CD8-positive, alpha-beta memory T cell (primary cell): Measurements from ENCODE around the gene PFKP. TPM values are rescaled to one million over a fixed set of nuclear protein-coding genes. Genes with fewer than 3 reads are reported as not detected.
"Not testable (repeated sequence)": the region's sequence is repeated elsewhere in the genome, so short reads cannot be mapped to it uniquely, and the experiment has no call there.

ENCODE experiments used
- CTCF ChIA-PET: fragments of 350-600 bp; sonication (Branson Sonifier 250); formaldehyde crosslinking; loops from one replicate; lab custom pipeline; 2021; ENCODE audit warnings: antibody characterized with exemption; lab: Charles Lee
- POLR2A ChIA-PET: fragments of 350-600 bp; sonication (Branson Sonifier 250); formaldehyde crosslinking; loops from one replicate; lab custom pipeline; 2021; ENCODE audit warnings: antibody characterized with exemption; lab: Charles Lee
- DNase-seq, 5 donors: peaks; one replicate each; pipeline versions ENCODE4 v3.0.0 to v3.0.0-alpha.2; 2020 to 2022; ENCODE audit warnings: mixed read lengths in 1 of 5
- H3K27ac ChIP-seq: one replicate; pipeline ENCODE4 v1.7.0; 2013; ENCODE audit warnings: low read depth, mild to moderate bottlenecking, low read length, moderate library complexity
- H3K27me3 ChIP-seq: 2 replicates; pipeline ENCODE4 v1.7.0; 2013; ENCODE audit warnings: low read length, mild to moderate bottlenecking; ENCODE audit not compliant: insufficient read depth, poor library complexity, severe bottlenecking
- H3K36me3 ChIP-seq: 2 replicates; pipeline ENCODE4 v1.7.0; 2013; ENCODE audit warnings: mild to moderate bottlenecking, low read length, moderate library complexity; ENCODE audit not compliant: insufficient read depth
- H3K4me1 ChIP-seq: 2 replicates; pipeline ENCODE4 v1.7.0; 2013; ENCODE audit warnings: mild to moderate bottlenecking, low read length, moderate library complexity; ENCODE audit not compliant: insufficient read depth
- H3K4me3 ChIP-seq: 2 replicates; pipeline ENCODE4 v1.7.0; 2013; ENCODE audit warnings: mild to moderate bottlenecking, low read length
- H3K9me3 ChIP-seq: 2 replicates; pipeline ENCODE4 v1.7.0; 2013; ENCODE audit warnings: mild to moderate bottlenecking, low read length
- H3K27ac Mint-ChIP-seq, 8 donors: one replicate each; pipeline ENCODE4 v1.8.0; 2020 to 2021; ENCODE audit warnings: mixed read lengths in 8 of 8, mild to moderate bottlenecking in 6 of 8, inconsistent platforms in 3 of 8, moderate library complexity in 3 of 8
- H3K27me3 Mint-ChIP-seq, 2 donors: one replicate each; pipeline ENCODE4 v1.8.0; 2020 to 2021; ENCODE audit warnings: mixed read lengths in 2 of 2, mild to moderate bottlenecking in 1 of 2, moderate library complexity in 1 of 2
- H3K36me3 Mint-ChIP-seq, 3 donors: one replicate each; pipeline ENCODE4 v1.8.0; 2020 to 2021; ENCODE audit warnings: mixed read lengths in 3 of 3, inconsistent platforms in 1 of 3, mild to moderate bottlenecking in 1 of 3
- H3K4me1 Mint-ChIP-seq, 3 donors: one replicate each; pipeline ENCODE4 v1.8.0; 2020 to 2021; ENCODE audit warnings: mixed read lengths in 3 of 3, inconsistent platforms in 1 of 3, mild to moderate bottlenecking in 1 of 3
- H3K4me3 Mint-ChIP-seq, 7 donors: one replicate each; pipeline ENCODE4 v1.8.0; 2020 to 2021; ENCODE audit warnings: mixed read lengths in 7 of 7, mild to moderate bottlenecking in 6 of 7, moderate library complexity in 4 of 7, inconsistent platforms in 2 of 7
- H3K9me3 Mint-ChIP-seq, 5 donors: one replicate each; pipeline ENCODE4 v1.8.0; 2020 to 2022; ENCODE audit warnings: mixed read lengths in 5 of 5, mild to moderate bottlenecking in 3 of 5, moderate library complexity in 2 of 5, inconsistent platforms in 1 of 5
- polyA plus RNA-seq: library from polyadenylated mRNA; unstranded; fragments of 300-500 nt; fragmentation: Illumina TruSeq; gene quantifications from one replicate; pipeline ENCODE4 v1.2.3, GENCODE V29; 2021
- total RNA-seq, 2 experiments: library from RNA; stranded (reverse); gene quantifications; one replicate each; pipeline ENCODE4 v1.2.3, GENCODE V29; 2021

The PFKP gene
- total and polyA plus RNA-seq, 3 experiments from 2014 or later, result 61.6 to 187 (median 180) TPM

- H3K9me3 ChIP-seq, H3K27ac ChIP-seq, DNase-seq, H3K9me3 Mint-ChIP-seq, H3K36me3 ChIP-seq, POLR2A ChIA-PET, CTCF ChIA-PET, H3K4me3 ChIP-seq, H3K4me3 Mint-ChIP-seq, H3K4me1 ChIP-seq, H3K27me3 ChIP-seq, H3K27me3 Mint-ChIP-seq, H3K36me3 Mint-ChIP-seq, H3K27ac Mint-ChIP-seq: not testable (repeated sequence)
- peaks cover 10 to 19% (median 14%) of the 10 kb centered on the region in 3 donors for H3K4me1 Mint-ChIP-seq
Observed at GRCh38 chr10:3061323-3061898, 5.9 kb upstream of the PFKP start.

DNA sequence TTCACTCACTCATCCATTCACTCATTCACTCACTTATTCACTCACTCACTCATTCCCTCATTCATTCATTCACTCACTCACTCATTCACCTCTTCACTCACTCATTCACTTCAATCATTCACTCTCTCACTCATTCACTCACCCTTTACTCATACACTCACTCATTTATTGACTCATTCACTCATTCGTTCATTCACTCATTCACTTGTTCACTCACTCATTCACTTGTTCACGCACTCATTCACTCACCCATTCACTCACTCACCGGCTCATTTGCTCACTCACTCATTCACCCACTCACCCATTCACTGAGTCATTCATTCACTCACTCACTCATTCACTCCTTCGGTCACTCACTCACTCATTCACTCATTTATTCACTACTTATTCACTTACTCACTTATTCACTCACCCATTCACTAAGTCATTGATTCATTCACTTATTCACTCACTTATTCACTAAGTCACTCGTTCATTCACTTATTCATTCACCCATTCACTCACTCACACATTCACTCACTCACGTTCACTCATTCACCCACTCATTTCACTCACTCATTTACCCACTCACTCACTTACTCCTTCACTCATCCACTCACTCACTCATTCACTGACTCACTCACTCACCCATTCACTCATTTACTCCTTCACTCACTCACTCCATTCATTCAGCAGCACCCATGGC, 4.7 kb upstream of the PFKP start:
- Histone ChIP-seq H3K27me3 (no peaks in the 10 kb centered on the region), H3K27ac (no peak overlapping the region), H3K9me3 (no peaks in the 10 kb centered on the region), H3K36me3 (no peaks in the 10 kb centered on the region), H3K4me1 (no peaks in the 10 kb centered on the region), H3K4me3 (no peak overlapping the region)
- DNase-seq, result no peak
- Mint-ChIP-seq H3K36me3 (no peaks in the 10 kb centered on the region), H3K4me3 (no peak overlapping the region), H3K9me3 (peaks cover 0 to 4% (median 0%) of the 10 kb centered on the region in 5 donors), H3K4me1 (peaks cover 10 to 12% (median 11%) of the 10 kb centered on the region in 3 donors), H3K27ac (no peak overlapping the region), H3K27me3 (no peaks in the 10 kb centered on the region)
- ChIA-PET CTCF (no interaction called here), POLR2A (no interaction called here)

GRCh38 chr10:3064423-3064822, 2.9 kb upstream of the PFKP start:
- Histone ChIP-seq H3K9me3 (no peaks in the 10 kb centered on the region), H3K27me3 (no peaks in the 10 kb centered on the region), H3K27ac (no peak overlapping the region), H3K4me3 (no peak overlapping the region), H3K4me1 (peaks cover 4% of the 10 kb centered on the region), H3K36me3 (no peaks in the 10 kb centered on the region)
- peaks cover 0 to 9% (median 0%) of the 10 kb centered on the region in 3 donors for H3K36me3 Mint-ChIP-seq
- H3K9me3 Mint-ChIP-seq, result no peaks in the 10 kb centered on the region
- DNase-seq, result no peak
- H3K4me1 Mint-ChIP-seq, result peaks cover 5 to 7% (median 6%) of the 10 kb centered on the region in 3 donors
- ChIA-PET POLR2A (no interaction called here), CTCF (interaction anchor here (0.9 kb wide), 1 partner anchor 26 kb away, joined by 3 read pairs; no protein-coding TSS in a partner anchor)
- no peaks in the 10 kb centered on the region for H3K27me3 Mint-ChIP-seq
- no peak overlapping the region for H3K27ac Mint-ChIP-seq
- peak overlapping the region in 2 of 7 donors; percentile 9 to 88 for H3K4me3 Mint-ChIP-seq

GRCh38 chr10:3065622-3066021, 1.7 kb upstream of the PFKP start:
- POLR2A ChIA-PET, result no interaction called here
- H3K4me3 Mint-ChIP-seq, result peak overlapping the region; percentile 65 to 88 (median 82)
- no peak overlapping the region for H3K4me3 ChIP-seq

DNA sequence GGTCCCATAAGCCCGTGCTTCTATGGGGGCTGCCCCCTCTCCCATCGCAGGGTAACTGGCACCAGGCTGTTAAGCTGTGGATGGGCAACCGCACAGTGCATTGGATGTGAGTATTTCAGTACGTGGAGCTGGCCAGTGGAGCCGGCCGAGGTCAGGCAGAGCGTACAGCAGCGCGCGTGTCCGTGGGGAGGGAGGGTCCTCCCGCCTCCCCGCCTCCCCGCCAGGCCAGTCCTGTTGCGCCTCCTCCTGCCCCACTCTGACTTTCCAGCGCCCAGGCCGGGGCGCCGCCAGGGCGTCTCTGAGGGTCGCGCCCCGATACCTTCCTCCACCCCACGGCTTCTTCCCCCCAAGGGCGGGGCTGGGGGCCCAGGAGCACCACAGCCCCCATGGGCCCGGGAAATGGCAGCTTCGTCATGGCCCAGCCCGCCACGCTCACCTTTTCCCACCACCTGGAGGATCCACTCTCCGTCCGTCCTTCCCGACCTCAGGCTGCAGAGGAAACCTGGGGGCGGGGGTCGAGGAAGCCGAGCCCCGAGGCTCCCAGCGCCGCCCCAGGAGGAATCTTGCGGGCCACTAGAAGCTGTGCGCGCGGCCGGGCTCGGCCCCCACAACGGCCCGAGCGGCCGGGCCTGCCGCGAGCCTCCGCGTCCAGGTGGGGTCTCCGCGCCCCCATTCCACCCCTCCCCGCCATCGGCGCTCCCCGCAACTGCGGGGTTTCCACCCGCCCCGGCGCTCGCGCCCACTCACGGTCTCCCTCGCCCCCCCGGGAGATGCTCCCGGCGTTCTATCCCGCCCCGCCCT, 831 bp upstream of the PFKP start:
- Mint-ChIP-seq H3K27me3 (no peaks in the 10 kb centered on the region), H3K27ac (peak overlapping the region in 1 of 8 donors; percentile 74), H3K9me3 (no peaks in the 10 kb centered on the region), H3K36me3 (peaks cover 0 to 15% (median 4%) of the 10 kb centered on the region in 3 donors), H3K4me3 (peak overlapping the region; percentile 79 to 99 (median 83)), H3K4me1 (peaks cover 20 to 27% (median 25%) of the 10 kb centered on the region in 3 donors)
- Histone ChIP-seq H3K9me3 (no peaks in the 10 kb centered on the region), H3K27me3 (no peaks in the 10 kb centered on the region), H3K36me3 (no peaks in the 10 kb centered on the region), H3K4me1 (peaks cover 11% of the 10 kb centered on the region), H3K4me3 (no peak overlapping the region), H3K27ac (no peak overlapping the region)
- ChIA-PET POLR2A (no interaction called here), CTCF (no interaction called here)
- no peak for DNase-seq

More at GRCh38 chr10:3065622-3066021, 1.7 kb upstream of the PFKP start:
- H3K36me3 Mint-ChIP-seq, result peaks cover 0 to 13% (median 1%) of the 10 kb centered on the region in 3 donors
- no peaks in the 10 kb centered on the region for H3K27me3 ChIP-seq
- H3K36me3 ChIP-seq, result no peaks in the 10 kb centered on the region
- no peak overlapping the region for H3K27ac ChIP-seq
- H3K4me1 ChIP-seq, result peaks cover 11% of the 10 kb centered on the region
- H3K27me3 Mint-ChIP-seq, result no peaks in the 10 kb centered on the region
- peaks cover 17 to 19% (median 17%) of the 10 kb centered on the region in 3 donors for H3K4me1 Mint-ChIP-seq
- H3K9me3 Mint-ChIP-seq, result no peaks in the 10 kb centered on the region
- CTCF ChIA-PET, result no interaction called here
- H3K9me3 ChIP-seq, result no peaks in the 10 kb centered on the region
- no peak for DNase-seq
- H3K27ac Mint-ChIP-seq, result peak overlapping the region in 1 of 8 donors; percentile 41

DNA sequence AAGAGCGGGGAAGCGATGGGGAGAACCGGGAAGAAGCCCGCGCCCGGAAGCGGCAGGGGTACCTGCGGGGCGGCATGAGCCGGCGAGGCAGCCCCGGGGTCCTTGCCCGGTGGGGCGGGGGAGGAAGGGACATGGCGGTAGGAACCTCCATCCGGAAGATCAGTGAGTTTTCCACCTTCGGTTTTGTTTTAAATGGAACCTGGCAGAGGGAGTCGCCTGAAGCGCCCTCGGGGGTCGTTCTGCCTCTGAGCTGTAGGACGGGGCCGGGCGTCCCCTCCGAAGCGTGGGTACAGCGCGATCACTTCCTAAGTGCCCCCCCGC, 471 bp downstream of the PFKP start:
- peak in 2 of 5 donors; percentile 6 to 52 for DNase-seq
- ChIA-PET POLR2A (interaction anchor here (0.5 to 2.2 kb wide), 3 partner anchors 23 to 27 kb away, joined by 5 to 7 read pairs (median 5); no protein-coding TSS in a partner anchor), CTCF (no interaction called here)
- Histone ChIP-seq H3K36me3 (no peaks in the 10 kb centered on the region), H3K4me3 (peak overlapping the region; percentile 88), H3K4me1 (peaks cover 16% of the 10 kb centered on the region), H3K9me3 (no peaks in the 10 kb centered on the region), H3K27ac (peak overlapping the region; percentile 74), H3K27me3 (no peaks in the 10 kb centered on the region)
- H3K27ac Mint-ChIP-seq, result peak overlapping the region in 6 of 8 donors; percentile 54 to 90 (median 75)
- H3K4me1 Mint-ChIP-seq, result peaks cover 23 to 40% (median 33%) of the 10 kb centered on the region in 3 donors
- peaks cover 0 to 15% (median 4%) of the 10 kb centered on the region in 3 donors for H3K36me3 Mint-ChIP-seq
- H3K27me3 Mint-ChIP-seq, result no peaks in the 10 kb centered on the region
- no peaks in the 10 kb centered on the region for H3K9me3 Mint-ChIP-seq
- peak overlapping the region; percentile 89 to 99 (median 92) for H3K4me3 Mint-ChIP-seq

- ChIA-PET CTCF (no interaction called here), POLR2A (interaction anchor here (0.7 to 2.2 kb wide), 2 partner anchors 15 to 27 kb away, joined by 3 to 5 read pairs; no protein-coding TSS in a partner anchor)
- no peaks in the 10 kb centered on the region for H3K27me3 ChIP-seq
- H3K4me1 ChIP-seq, result peaks cover 16% of the 10 kb centered on the region
- no peaks in the 10 kb centered on the region for H3K9me3 ChIP-seq
- H3K27ac Mint-ChIP-seq, result peak overlapping the region; percentile 21 to 88 (median 76)
- peak overlapping the region; percentile 88 for H3K4me3 ChIP-seq
- no peaks in the 10 kb centered on the region for H3K9me3 Mint-ChIP-seq
- peaks cover 23 to 45% (median 36%) of the 10 kb centered on the region in 3 donors for H3K4me1 Mint-ChIP-seq
- H3K27ac ChIP-seq, result peak overlapping the region; percentile 74
- peaks cover 0 to 15% (median 4%) of the 10 kb centered on the region in 3 donors for H3K36me3 Mint-ChIP-seq
- peak overlapping the region; percentile 89 to 99 (median 92) for H3K4me3 Mint-ChIP-seq
- peak; percentile 34 to 70 (median 54) for DNase-seq
- H3K27me3 Mint-ChIP-seq, result no peaks in the 10 kb centered on the region
- no peaks in the 10 kb centered on the region for H3K36me3 ChIP-seq
Observed at GRCh38 chr10:3068201-3068967, 1.0 kb downstream of the PFKP start.
